Stimulated activated CD4-positive, alpha-beta T cell treated with anti-CD3 and anti-CD28 coated beads, TNF-alpha, amount 100 ng/mL, for 4 hours (primary cell): ENCODE data around the gene CFAP99.

Experiments used
- DNase-seq, 3 experiments: peaks; one replicate each; pipeline ENCODE4 v3.0.0-alpha.2; 2020; ENCODE audit warnings: low read depth in 3 of 3

CFAP99 gene

DNA sequence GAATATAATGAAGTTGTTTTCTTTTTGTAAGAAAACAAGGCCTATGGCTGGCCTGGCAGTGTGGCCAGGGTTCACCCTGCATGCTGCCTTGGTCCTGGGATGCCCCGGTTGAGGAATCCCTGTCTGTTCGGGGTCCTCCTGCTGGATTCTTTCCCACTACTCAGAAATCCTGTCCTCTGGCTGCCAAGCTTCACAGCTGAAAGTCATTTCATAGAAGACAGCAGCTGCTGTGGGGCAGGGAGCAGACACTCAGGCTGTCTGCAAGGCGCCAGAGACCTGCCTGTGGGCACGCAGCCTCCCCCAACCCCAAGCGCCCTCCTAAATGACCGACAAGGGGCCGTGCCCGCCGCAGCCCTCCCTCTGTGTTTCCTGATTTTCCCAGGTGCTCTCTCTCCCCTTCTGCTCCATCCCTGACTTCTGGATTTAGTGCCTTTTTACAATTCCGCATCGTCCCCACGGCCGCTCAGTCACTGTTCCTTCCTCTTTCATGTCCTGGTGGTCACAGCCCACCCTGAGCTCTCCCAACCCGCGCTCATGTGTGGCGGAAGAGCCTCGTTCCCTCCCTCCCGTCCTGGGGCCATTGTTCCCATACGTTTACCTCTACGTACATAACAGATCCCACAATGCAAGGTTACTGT, 27.9 kb upstream of the CFAP99 start:
- DNase-seq = no peak

- DNase-seq = no peak
Measured at GRCh38 chr4:2393353-2394270, 25.1 kb upstream of the CFAP99 start.

GRCh38 chr4:2394528-2394927, 24.2 kb upstream of the CFAP99 start:
- DNase-seq = no peak

GRCh38 chr4:2395038-2395437, 23.7 kb upstream of the CFAP99 start:
- DNase-seq = no peak

- no peak for DNase-seq
Measured at GRCh38 chr4:2395584-2395983, 23.2 kb upstream of the CFAP99 start.

DNA sequence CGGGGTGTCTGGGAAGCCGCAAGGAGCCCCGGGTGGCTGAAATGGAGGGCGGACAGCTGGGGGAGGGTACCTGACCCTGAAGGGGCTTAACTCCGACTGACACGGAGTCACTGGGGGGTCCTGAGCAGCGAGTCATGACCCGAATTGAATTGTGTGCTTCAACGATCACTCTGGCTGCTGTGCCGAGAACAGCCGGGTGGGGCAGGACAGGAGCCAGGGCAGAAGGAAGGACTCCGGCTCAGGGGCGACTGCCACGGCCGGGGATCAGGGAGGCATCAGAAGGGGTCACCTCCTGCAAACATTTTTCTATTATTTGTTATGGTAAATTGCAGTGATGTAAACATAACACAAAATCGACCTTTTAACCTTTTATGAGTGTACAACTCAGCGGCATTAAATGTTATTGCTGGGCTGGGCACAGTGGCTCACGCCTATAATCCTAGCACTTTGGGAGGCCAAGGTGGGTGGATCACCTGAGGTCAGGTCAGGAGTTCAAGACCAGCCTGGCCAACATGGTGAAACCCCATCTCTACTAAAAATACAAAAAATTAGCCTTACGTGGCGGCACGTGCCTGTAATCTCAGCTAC, 21.9 kb upstream of the CFAP99 start:
- no peak for DNase-seq

- no peak for DNase-seq
Measured at GRCh38 chr4:2397596-2398379, 21.0 kb upstream of the CFAP99 start.

DNA sequence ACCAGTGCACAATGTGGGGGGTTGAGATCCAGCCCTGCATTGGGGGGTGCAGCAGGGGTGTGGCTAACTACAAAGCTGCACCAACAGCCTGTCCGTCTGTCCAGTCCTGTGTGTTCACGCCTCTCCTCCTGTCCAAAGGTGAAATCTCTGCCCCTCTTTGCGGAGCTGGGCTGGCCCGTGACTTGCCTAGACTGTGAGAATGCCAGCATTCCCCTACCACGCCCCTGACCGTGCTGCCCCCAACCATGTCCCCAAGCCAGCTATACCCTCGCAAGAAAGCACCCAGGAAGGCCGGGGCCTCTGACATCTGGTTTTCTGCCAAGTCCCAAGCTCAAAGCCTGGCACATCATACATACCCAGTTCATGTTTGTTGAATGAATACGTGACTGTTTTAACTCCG, 19.5 kb upstream of the CFAP99 start:
- DNase-seq = no peak

- no peak for DNase-seq
Measured at GRCh38 chr4:2399631-2400190, 19.0 kb upstream of the CFAP99 start.

- no peak for DNase-seq
Measured at GRCh38 chr4:2400841-2401609, 17.7 kb upstream of the CFAP99 start.

DNA sequence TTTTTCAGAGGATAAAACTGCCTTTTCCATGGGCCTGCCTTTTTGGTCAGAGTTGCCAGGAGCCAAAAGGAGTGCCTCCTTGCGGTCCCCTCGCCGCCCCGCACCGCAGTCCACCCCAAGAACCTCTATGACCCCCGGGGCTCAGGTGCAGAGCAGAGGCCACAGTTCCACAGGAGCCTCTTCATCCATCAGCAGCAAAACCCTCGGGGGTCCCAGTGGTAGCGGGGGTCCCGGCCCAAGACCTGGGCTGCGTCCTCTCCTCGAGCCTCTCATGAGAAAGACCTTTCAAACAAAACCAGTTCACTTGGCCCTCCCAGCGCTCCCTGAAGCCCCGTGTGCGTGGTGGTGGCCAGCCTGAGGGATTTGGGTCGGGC, 17.2 kb upstream of the CFAP99 start:
- no peak for DNase-seq

GRCh38 chr4:2402048-2402842, 16.5 kb upstream of the CFAP99 start:
- no peak for DNase-seq

GRCh38 chr4:2402941-2403340, 15.8 kb upstream of the CFAP99 start:
- no peak for DNase-seq

GRCh38 chr4:2406406-2406805, 12.3 kb upstream of the CFAP99 start:
- DNase-seq = no peak

DNA sequence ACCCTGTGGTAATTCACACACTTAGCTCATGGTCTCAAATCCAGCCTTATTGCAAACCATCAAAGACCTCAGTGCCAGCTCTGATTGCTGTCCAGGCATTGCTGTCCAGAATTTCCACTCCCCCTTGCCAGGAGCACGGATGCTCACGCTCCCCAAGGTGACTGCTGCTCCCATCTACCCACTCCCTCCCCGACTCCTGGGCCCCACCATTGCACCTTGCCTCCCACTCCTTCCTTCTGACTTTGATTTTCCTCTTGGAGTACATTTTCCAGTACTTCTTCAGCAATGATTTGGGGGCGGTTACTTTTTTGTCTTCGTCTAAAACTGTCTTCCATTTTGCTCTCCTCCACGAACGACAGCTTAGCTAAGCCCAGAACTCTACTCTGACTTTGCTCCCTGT, 11.8 kb upstream of the CFAP99 start:
- DNase-seq = no peak

DNA sequence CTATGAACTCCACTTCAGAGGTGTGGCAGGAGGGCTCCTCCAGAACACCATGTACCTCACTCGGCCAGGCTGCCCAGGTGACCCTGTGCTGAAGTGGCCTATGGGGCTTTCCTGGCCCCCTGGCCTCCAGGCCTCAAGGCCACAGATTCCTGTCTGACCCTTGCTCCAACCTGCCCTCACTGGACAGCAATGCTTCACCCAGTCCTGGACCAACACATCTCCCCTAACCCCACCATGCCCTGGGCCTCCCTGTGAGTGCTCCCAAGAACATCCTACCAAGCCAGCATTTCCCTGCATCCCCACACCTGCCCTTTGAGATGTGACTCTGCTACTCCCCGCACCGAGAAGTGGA, 10.8 kb upstream of the CFAP99 start:
- no peak for DNase-seq

GRCh38 chr4:2408401-2408958, 10.3 kb upstream of the CFAP99 start:
- DNase-seq = no peak

DNA sequence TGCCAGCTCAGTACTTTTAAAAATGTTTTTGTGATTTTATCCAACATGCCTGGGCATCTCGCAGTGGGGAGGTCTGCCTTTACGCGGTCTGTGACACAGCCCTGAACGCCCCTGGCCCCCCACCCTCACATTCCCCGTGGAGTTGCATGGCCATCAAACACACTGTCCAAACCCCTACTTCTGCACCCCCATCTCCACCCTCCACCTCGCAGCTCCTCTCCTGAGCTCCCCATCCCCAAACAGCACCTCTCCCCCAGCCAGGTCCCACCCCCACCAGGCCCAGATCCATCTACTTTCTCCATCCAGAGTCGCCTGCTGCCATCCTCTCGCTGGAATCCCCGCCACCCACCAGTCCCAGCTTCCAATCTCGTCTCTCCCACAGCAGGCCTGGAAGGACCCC, 9.8 kb upstream of the CFAP99 start:
- DNase-seq = no peak

DNA sequence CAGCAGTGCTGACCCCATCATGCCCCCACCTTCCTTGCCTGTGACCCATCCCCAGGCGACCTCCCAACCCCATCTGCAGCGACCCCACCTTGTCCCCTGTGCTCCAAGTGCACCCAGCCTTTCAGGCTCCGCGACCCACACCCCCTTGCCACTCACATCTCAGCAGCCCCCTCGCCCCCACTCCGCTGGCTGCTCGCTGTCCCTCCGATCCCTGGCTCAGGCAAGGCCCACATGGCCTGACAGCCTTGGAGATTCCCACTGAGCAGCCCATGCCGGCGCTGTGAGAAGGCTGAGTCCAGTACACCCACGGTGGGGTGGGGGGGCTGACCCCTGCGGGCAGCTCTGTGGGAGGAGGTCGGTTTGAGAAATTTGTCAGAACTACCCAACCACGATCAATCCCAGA, 9.4 kb upstream of the CFAP99 start:
- DNase-seq = no peak
